GM12878 (cell line): Measurements from ENCODE around the gene PHF21B. TPM values are rescaled to one million over a fixed set of nuclear protein-coding genes. Genes with fewer than 3 reads are reported as not detected.

Experiments used
- ATAC-seq: fragments of 200-7000 bp; cut with Tn5 transposase; 3 replicates; pipeline ENCODE4 v1.9.1; 2020; ENCODE audit warnings: mild to moderate bottlenecking, moderate library complexity
- BruUV-seq: library from RNA; stranded (reverse); fragments of 400-500 nt; replicated peaks from 2 replicates; lab custom pipeline; 2021; lab: Mats Ljungman, UMichigan
- CTCF ChIA-PET: fragments of 300-600 bp; sonication (Branson Sonifier 250); formaldehyde crosslinking; extraction: SDS; loops from one replicate; lab custom pipeline; 2021; ENCODE audit warnings: inconsistent platforms; lab: Yijun Ruan, JAX
- POLR2A ChIA-PET: fragments of 350-600 bp; formaldehyde crosslinking; extraction: SDS; loops from one replicate; lab custom pipeline; 2021; ENCODE audit warnings: inconsistent platforms; lab: Charles Lee
- RAD21 ChIA-PET: fragments of 300-600 bp; sonication (Branson Sonifier 250); formaldehyde crosslinking; loops from one replicate; lab custom pipeline; 2023; ENCODE audit warnings: antibody characterized with exemption; ENCODE audit not compliant: unreplicated experiment; lab: Charles Lee
- SMC1A ChIA-PET: fragments of 300-600 bp; sonication (Branson Sonifier 250); formaldehyde crosslinking; loops from one replicate; lab custom pipeline; 2023; ENCODE audit not compliant: unreplicated experiment, uncharacterized antibody; lab: Charles Lee
- DNase-seq: peaks from one replicate; pipeline ENCODE4 v3.0.0-alpha.2; 2011; ENCODE audit warnings: low read depth, low spot score
- FAIRE-seq: peaks from 3 replicates; lab custom pipeline; 2011; peaks lifted over from hg19 to GRCh38; lab: Jason Lieb, UNC
- H2AFZ ChIP-seq: 2 replicates; pipeline ENCODE4 v1.6.0; 2011; ENCODE audit warnings: low read depth, low read length, control low read depth; ENCODE audit not compliant: control insufficient read depth
- H3K27ac ChIP-seq: 2 replicates; pipeline ENCODE4 v1.5.1; 2011; ENCODE audit warnings: control low read depth; ENCODE audit not compliant: control insufficient read depth, insufficient read depth
- H3K27me3 ChIP-seq, 2 experiments: replicated peaks in 1 of 2; 2 replicates each; pipeline versions ENCODE4 v1.6.0 to v1.6.1; 2011; ENCODE audit warnings: low read length in 1 of 2; ENCODE audit not compliant: control insufficient read depth in 2 of 2, insufficient read depth in 2 of 2
- H3K36me3 ChIP-seq, 2 experiments: 2 replicates each; pipeline ENCODE4 v1.5.1; 2011; ENCODE audit warnings: low read length in 1 of 2; ENCODE audit not compliant: control insufficient read depth in 2 of 2, insufficient read depth in 2 of 2
- H3K4me1 ChIP-seq: 2 replicates; pipeline ENCODE4 v1.6.1; 2011; ENCODE audit warnings: mild to moderate bottlenecking, low read length, moderate library complexity, mixed read lengths; ENCODE audit not compliant: control insufficient read depth, insufficient read depth
- H3K4me2 ChIP-seq: 2 replicates; pipeline ENCODE4 v1.6.0; 2011; ENCODE audit warnings: control low read depth; ENCODE audit not compliant: control insufficient read depth, insufficient read depth
- H3K4me3 ChIP-seq: fragments of 200-600 bp; sonication (generic); 2 replicates; pipeline ENCODE4 v1.5.1; 2016
- H3K79me2 ChIP-seq: 2 replicates; pipeline ENCODE4 v1.6.0; 2011; ENCODE audit warnings: low read length; ENCODE audit not compliant: control insufficient read depth, insufficient read depth
- H3K9ac ChIP-seq: 2 replicates; pipeline ENCODE4 v1.8.0; 2011; ENCODE audit warnings: low read length, control low read depth, mixed read lengths; ENCODE audit not compliant: control insufficient read depth, insufficient read depth
- H3K9me3 ChIP-seq: replicated peaks from 3 replicates; pipeline ENCODE4 v1.5.1; 2011; ENCODE audit warnings: mild to moderate bottlenecking, low read length; ENCODE audit not compliant: control insufficient read depth, insufficient read depth
- H4K20me1 ChIP-seq: 2 replicates; pipeline ENCODE4 v1.6.0; 2011; ENCODE audit not compliant: control insufficient read depth, insufficient read depth
- BRCA1 ChIP-seq: IDR thresholded peaks from 2 replicates; pipeline ENCODE4 v1.6.1; 2011; ENCODE audit warnings: low read depth, low read length, improper control_type of control experiment
- CBFB ChIP-seq: IDR thresholded peaks from 2 replicates; pipeline ENCODE4 v1.6.1; 2016; ENCODE audit warnings: antibody characterized with exemption, low read depth
- CHD4 ChIP-seq: fragments of 200-600 bp; sonication (generic); IDR thresholded peaks from 2 replicates; pipeline ENCODE4 v1.6.1; 2016; ENCODE audit warnings: mild to moderate bottlenecking
- EED ChIP-seq: sonication (generic); IDR thresholded peaks from 2 replicates; pipeline ENCODE4 v1.6.1; 2016; ENCODE audit warnings: antibody characterized with exemption, low read depth
- EP300 ChIP-seq, 2 experiments: fragments of 150-350 bp in 1 of 2; IDR thresholded peaks; 2 replicates each; pipeline ENCODE4 v1.6.1; 2011 to 2012; ENCODE audit warnings: low read depth in 2 of 2, low read length in 2 of 2, borderline replicate concordance in 1 of 2, improper control_type of control experiment in 1 of 2, inconsistent platforms in 1 of 2; ENCODE audit not compliant: control insufficient read depth in 1 of 2
- EZH2 ChIP-seq: IDR thresholded peaks from 2 replicates; pipeline ENCODE4 v1.6.1; 2012; ENCODE audit warnings: low read depth, mild to moderate bottlenecking, control low read depth, inconsistent platforms, low read length, borderline replicate concordance; ENCODE audit not compliant: control insufficient read depth
- MEF2B ChIP-seq: fragments of 450-650 bp; IDR thresholded peaks from 2 replicates; pipeline ENCODE4 v1.6.1; 2018; ENCODE audit warnings: mild to moderate bottlenecking, moderate library complexity; ENCODE audit not compliant: partially characterized antibody, poor library complexity, severe bottlenecking
- MTA3 ChIP-seq: IDR thresholded peaks from 2 replicates; pipeline ENCODE4 v1.6.1; 2012; ENCODE audit warnings: low read length, inconsistent platforms, borderline replicate concordance
- PML ChIP-seq: IDR thresholded peaks from 2 replicates; pipeline ENCODE4 v1.6.1; 2012; ENCODE audit warnings: low read length, inconsistent platforms
- SMC3 ChIP-seq: IDR thresholded peaks from 2 replicates; pipeline ENCODE4 v1.6.1; 2011; ENCODE audit warnings: low read length, improper control_type of control experiment, borderline replicate concordance
- TARDBP ChIP-seq: IDR thresholded peaks from 2 replicates; pipeline ENCODE4 v1.6.1; 2016; ENCODE audit warnings: borderline replicate concordance
- WGBS: methylation state at CpG from one replicate; pipeline ENCODE4 v1.1.6; 2016; ENCODE audit warnings: low lambda C conversion rate; ENCODE audit not compliant: insufficient replicate concordance, insufficient coverage; ENCODE audit errors: missing lambda C conversion rate; 5-methylcytosine and 5-hydroxymethylcytosine counted together
- in situ Hi-C: fragments of 300-500 bp; cut with MboI; formaldehyde crosslinking; loops from 9 replicates; pipeline ENCODE4 v1.14.3; 2018; ENCODE audit warnings: mixed read lengths
- intact Hi-C: fragments of 100-400 bp; cut with micrococcal nuclease; formaldehyde crosslinking; loops from one replicate; pipeline ENCODE4 v1.14.2; 2022; ENCODE audit not compliant: unreplicated experiment
- polyA plus RNA-seq, 11 experiments: library from polyadenylated mRNA; depleted of rRNA in 4 of 11; unstranded in 6 of 11; stranded (reverse) in 5 of 11; fragments of >200 nt; fragmentation: Nextera tagmentation in 4 of 11; fragmentation: Illumina TruSeq in 1 of 11; extraction: Ambion mirVana in 4 of 11; extraction: Trizol in 1 of 11; gene quantifications; 1 replicate in 1 of 11; 2 replicates in 10 of 11; pipeline versions ENCODE4 v1.2.1 to v1.2.3, GENCODE V29; 2011 to 2016; ENCODE audit warnings: inconsistent platforms in 2 of 11, missing spikeins in 2 of 11, low read depth in 1 of 11
- total RNA-seq, 4 experiments: library from RNA; depleted of rRNA in 3 of 4; stranded (reverse); fragments of >200 nt in 3 of 4; fragmentation: Illumina TruSeq in 1 of 4; extraction: Trizol in 1 of 4; gene quantifications; 2 replicates each; pipeline versions ENCODE4 v1.2.1 to v1.2.3, GENCODE V29; 2013 to 2021
- TF ChIP-seq, protein P1 (sequence below): IDR thresholded peaks from 2 replicates; pipeline ENCODE4 v1.6.1; 2012; ENCODE audit warnings: low read depth, low read length, improper control_type of control experiment
- TF ChIP-seq, protein P2 (sequence below): fragments of 450-650 bp; IDR thresholded peaks from 2 replicates; pipeline ENCODE4 v1.6.1; 2016; ENCODE audit warnings: mild to moderate bottlenecking, moderate library complexity, borderline replicate concordance
- TF ChIP-seq, protein P3 (sequence below): fragments of 450-650 bp; IDR thresholded peaks from 2 replicates; pipeline ENCODE4 v1.6.1; 2017; ENCODE audit warnings: mild to moderate bottlenecking

The PHF21B gene
- total and polyA plus RNA-seq, 10 of the 15 experiments (the other 5 are each of a cell fraction or from before 2014, with no cell fraction given) = 0.03 to 0.35 TPM; not detected in 8

DNA sequence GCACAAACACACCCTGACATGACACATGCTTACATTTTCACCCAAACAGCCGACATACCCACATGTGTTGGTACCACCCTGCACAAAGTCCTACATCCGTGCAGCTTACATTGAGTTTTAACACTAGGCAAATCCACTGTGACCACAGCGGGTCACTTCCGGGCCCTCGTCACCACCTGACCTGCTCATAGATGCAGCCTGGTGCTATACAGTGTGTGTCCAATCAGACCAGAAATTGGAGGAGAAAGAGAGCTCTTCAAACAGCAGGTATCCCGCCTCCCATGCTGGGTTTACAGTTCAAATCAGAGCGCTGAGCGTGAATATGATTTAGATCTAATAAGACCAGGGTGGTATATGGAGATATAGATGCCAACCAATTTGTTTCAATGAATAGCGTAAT is 35.4 kb downstream of the PHF21B start:
- no peak overlapping the region for H3K27ac ChIP-seq
- RAD21 ChIA-PET = no interaction called here
- no peak overlapping the region for H3K4me3 ChIP-seq
- no TSS peak for BruUV-seq
- 0 out of 4 replicates have a peak, but pooled peaks cover 0 to 2% of the 10 kb centered on the region in 2 experiments for H3K27me3 ChIP-seq
- no peaks in the 10 kb centered on the region for H3K79me2 ChIP-seq
- no peak overlapping the region for H2AFZ ChIP-seq
- FAIRE-seq (no peak), DNase-seq (no peak), ATAC-seq (no peak)
- H3K36me3 ChIP-seq = no peaks in the 10 kb centered on the region
- WGBS = 46% methylated on average over 9 of the region's 9 CpGs
- no peaks in the 10 kb centered on the region for H4K20me1 ChIP-seq
- CTCF ChIA-PET = interaction anchor here (1.2 to 1.6 kb wide), 2 partner anchors 129 to 154 kb away, joined by 3 to 4 read pairs; no protein-coding TSS in a partner anchor
- H3K9me3 ChIP-seq = no peaks in the 10 kb centered on the region
- POLR2A ChIA-PET = no interaction called here
- intact Hi-C loops (loop anchor here (10.0 kb wide), 1 partner anchor 290 kb away; no protein-coding TSS in a partner anchor), in situ Hi-C loops (no loop called here)
- H3K4me2 ChIP-seq = no peak overlapping the region
- TF ChIP-seq PML (no peak), BRCA1 (no peak), EZH2 (no peak), TARDBP (no peak), CBFB (no peak), CHD4 (no peak), EED (no peak), EP300 (IDR thresholded peaks at IDR 0.05; ENCODE audit: borderline replicate concordance in 1 of 2, control insufficient read depth in 1 of 2, low read depth in 2 of 2, low read length in 2 of 2) (no peak), SMC3 (no peak), MTA3 (no peak), MEF2B (no peak)
- TF ChIP-seq, protein P1, sequence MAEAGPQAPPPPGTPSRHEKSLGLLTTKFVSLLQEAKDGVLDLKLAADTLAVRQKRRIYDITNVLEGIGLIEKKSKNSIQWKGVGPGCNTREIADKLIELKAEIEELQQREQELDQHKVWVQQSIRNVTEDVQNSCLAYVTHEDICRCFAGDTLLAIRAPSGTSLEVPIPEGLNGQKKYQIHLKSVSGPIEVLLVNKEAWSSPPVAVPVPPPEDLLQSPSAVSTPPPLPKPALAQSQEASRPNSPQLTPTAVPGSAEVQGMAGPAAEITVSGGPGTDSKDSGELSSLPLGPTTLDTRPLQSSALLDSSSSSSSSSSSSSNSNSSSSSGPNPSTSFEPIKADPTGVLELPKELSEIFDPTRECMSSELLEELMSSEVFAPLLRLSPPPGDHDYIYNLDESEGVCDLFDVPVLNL = no peak
- TF ChIP-seq, protein P2, sequence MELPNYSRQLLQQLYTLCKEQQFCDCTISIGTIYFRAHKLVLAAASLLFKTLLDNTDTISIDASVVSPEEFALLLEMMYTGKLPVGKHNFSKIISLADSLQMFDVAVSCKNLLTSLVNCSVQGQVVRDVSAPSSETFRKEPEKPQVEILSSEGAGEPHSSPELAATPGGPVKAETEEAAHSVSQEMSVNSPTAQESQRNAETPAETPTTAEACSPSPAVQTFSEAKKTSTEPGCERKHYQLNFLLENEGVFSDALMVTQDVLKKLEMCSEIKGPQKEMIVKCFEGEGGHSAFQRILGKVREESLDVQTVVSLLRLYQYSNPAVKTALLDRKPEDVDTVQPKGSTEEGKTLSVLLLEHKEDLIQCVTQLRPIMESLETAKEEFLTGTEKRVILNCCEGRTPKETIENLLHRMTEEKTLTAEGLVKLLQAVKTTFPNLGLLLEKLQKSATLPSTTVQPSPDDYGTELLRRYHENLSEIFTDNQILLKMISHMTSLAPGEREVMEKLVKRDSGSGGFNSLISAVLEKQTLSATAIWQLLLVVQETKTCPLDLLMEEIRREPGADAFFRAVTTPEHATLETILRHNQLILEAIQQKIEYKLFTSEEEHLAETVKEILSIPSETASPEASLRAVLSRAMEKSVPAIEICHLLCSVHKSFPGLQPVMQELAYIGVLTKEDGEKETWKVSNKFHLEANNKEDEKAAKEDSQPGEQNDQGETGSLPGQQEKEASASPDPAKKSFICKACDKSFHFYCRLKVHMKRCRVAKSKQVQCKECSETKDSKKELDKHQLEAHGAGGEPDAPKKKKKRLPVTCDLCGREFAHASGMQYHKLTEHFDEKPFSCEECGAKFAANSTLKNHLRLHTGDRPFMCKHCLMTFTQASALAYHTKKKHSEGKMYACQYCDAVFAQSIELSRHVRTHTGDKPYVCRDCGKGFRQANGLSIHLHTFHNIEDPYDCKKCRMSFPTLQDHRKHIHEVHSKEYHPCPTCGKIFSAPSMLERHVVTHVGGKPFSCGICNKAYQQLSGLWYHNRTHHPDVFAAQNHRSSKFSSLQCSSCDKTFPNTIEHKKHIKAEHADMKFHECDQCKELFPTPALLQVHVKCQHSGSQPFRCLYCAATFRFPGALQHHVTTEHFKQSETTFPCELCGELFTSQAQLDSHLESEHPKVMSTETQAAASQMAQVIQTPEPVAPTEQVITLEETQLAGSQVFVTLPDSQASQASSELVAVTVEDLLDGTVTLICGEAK = no peak
- TF ChIP-seq, protein P3, sequence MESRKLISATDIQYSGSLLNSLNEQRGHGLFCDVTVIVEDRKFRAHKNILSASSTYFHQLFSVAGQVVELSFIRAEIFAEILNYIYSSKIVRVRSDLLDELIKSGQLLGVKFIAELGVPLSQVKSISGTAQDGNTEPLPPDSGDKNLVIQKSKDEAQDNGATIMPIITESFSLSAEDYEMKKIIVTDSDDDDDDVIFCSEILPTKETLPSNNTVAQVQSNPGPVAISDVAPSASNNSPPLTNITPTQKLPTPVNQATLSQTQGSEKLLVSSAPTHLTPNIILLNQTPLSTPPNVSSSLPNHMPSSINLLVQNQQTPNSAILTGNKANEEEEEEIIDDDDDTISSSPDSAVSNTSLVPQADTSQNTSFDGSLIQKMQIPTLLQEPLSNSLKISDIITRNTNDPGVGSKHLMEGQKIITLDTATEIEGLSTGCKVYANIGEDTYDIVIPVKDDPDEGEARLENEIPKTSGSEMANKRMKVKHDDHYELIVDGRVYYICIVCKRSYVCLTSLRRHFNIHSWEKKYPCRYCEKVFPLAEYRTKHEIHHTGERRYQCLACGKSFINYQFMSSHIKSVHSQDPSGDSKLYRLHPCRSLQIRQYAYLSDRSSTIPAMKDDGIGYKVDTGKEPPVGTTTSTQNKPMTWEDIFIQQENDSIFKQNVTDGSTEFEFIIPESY = no peak
- no peaks in the 10 kb centered on the region; the same call in 1 of the 2 replicates for H3K4me1 ChIP-seq
- SMC1A ChIA-PET = interaction anchor here (0.6 to 1.3 kb wide), 2 partner anchors 18 to 121 kb away, joined by 3 read pairs; no protein-coding TSS in a partner anchor
- H3K9ac ChIP-seq = no peak overlapping the region
